CD4-positive, alpha-beta T cell treated with Interleukin-4 for 4 hours (primary cell): Measurements from ENCODE around the gene TXLNB.
"Not testable (repeated sequence)": the region's sequence is repeated elsewhere in the genome, so short reads cannot be mapped to it uniquely, and the experiment has no call there.

Source experiments
- DNase-seq: peaks from one replicate; pipeline ENCODE4 v3.0.0-alpha.2; 2020

TXLNB gene

GRCh38 chr6:139230391-139230840 lies 61.4 kb downstream of the TXLNB start:
- peak; percentile 29 for DNase-seq

DNA sequence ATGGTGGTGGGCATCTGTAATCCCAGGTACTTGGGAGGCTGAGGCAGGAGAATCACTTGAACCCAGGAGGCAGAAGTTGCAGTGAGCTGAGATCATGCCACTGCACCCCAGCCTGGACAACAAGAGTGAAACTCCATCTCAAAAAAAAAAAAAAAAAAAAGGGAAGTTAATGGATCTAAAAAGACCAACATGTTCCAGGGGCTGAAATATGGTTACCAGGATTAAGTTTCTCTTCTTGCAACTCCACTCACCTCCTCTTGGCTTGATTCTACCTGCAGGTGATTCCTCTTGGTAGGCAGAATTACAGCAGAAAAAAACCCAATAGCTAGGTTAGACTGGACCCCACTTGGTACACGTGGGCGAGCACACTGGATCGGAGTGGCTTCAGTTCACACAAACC lies 63.4 kb downstream of the TXLNB start:
- not testable (repeated sequence) for DNase-seq

GRCh38 chr6:139219746-139220145 lies 72.1 kb downstream of the TXLNB start:
- DNase-seq: no peak

GRCh38 chr6:139219271-139219729 lies 72.5 kb downstream of the TXLNB start:
- peak; percentile 84 for DNase-seq

DNA sequence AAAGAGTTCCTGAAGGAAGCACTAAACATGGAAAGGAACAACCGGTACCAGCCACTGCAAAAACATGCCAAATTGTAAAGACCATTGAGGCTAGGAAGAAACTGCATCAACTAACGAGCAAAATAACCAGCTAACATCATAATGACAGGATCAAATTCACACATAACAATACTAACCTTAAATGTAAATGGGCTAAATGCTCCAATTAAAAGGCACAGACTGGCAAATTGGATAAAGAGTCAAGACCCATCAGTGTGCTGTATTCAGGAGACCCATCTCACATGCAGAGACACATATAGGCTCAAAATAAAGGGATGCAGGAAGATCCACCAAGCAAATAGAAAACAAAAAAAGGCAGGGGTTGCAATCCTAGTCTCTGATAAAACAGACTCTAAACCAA lies 79.3 kb downstream of the TXLNB start:
- DNase-seq: not testable (repeated sequence)

GRCh38 chr6:139210766-139211165 lies 81.0 kb downstream of the TXLNB start:
- DNase-seq: peak; percentile 12

GRCh38 chr6:139205843-139206242 lies 86.0 kb downstream of the TXLNB start:
- no peak for DNase-seq

DNA sequence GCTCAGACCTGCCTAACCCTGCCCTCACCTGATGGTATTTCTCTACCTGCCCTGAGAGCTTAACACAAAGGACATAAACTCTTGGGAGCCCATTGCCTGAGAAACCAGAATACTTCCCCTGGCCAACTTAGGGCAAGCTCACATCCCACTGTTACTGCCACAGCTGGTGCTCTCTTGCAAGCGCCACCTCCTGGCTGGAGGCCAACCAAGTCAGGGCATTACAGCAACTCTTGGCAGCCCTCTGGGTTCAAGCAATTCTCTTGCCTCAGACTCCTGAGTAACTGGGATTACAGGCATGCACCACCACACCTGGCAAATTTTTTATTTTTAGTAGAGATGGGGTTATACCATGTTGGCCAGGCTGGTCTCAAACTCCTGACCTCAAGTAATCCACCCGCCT lies 86.8 kb downstream of the TXLNB start:
- DNase-seq: no peak

GRCh38 chr6:139201378-139201777 lies 90.4 kb downstream of the TXLNB start:
- DNase-seq: no peak

GRCh38 chr6:139198529-139199288 lies 93.1 kb downstream of the TXLNB start:
- no peak for DNase-seq

GRCh38 chr6:139194740-139195139 lies 97.1 kb downstream of the TXLNB start:
- no peak for DNase-seq
